NCI-H2029 treated with DMSO at 0.1 percent for 48 hours (cell line): ENCODE measurements around the gene CNOT10.

ENCODE experiments used
- DNase-seq: peaks from one replicate; lab custom pipeline; 2025; lab: John Stamatoyannopoulos, UW

The CNOT10 gene

DNA sequence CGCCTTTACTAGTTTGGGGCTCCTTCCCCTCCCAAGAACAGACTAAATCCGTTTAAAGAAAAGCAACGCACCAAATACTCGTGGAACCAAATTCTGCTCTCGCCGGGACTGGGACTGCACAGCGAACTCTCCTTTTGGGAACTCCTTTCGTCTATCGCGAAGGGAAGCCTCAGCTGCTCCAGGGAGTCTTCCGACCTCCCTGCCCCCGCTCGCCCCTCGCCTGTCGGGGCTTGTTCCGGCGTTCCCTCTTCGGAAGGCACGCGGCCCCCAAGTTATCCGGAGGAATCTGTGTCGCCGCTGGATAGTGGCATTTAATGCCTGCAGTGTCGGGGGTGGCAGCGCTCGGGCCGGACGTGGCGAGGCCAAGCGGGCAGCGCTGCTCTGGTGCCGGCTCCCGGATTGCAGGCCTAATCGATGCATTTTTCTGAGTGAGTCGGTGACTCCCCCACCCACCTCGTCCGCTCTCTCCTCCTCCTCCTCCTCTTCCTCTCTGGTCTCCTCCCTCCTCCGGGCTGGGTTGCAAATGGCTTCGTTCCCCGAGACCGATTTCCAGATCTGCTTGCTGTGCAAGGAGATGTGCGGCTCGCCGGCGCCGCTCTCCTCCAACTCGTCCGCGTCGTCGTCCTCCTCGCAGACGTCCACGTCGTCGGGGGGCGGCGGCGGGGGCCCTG is 132.7 kb downstream of the CNOT10 start, which contains the start of gene TRIM71:
Gene TRIM71 (plus strand): TSS at position 440 of the 671 bp plus-strand sequence. CDS start 84 bp downstream, at position 524.
- no peak for DNase-seq

DNA sequence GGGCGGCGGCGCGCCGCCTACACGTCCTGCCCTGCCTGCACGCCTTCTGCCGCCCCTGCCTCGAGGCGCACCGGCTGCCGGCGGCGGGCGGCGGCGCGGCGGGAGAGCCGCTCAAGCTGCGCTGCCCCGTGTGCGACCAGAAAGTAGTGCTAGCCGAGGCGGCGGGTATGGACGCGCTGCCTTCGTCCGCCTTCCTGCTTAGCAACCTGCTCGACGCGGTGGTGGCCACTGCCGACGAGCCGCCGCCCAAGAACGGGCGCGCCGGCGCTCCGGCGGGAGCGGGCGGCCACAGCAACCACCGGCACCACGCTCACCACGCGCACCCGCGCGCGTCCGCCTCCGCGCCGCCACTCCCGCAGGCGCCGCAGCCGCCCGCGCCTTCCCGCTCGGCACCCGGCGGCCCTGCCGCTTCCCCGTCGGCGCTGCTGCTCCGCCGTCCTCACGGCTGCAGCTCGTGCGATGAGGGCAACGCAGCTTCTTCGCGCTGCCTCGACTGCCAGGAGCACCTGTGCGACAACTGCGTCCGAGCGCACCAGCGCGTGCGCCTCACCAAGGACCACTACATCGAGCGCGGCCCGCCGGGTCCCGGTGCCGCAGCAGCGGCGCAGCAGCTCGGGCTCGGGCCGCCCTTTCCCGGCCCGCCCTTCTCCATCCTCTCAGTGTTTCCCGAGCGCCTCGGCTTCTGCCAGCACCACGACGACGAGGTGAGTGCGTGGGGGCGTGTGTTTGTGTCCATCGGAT is 133.4 kb downstream of the CNOT10 start:
- no peak for DNase-seq

DNA sequence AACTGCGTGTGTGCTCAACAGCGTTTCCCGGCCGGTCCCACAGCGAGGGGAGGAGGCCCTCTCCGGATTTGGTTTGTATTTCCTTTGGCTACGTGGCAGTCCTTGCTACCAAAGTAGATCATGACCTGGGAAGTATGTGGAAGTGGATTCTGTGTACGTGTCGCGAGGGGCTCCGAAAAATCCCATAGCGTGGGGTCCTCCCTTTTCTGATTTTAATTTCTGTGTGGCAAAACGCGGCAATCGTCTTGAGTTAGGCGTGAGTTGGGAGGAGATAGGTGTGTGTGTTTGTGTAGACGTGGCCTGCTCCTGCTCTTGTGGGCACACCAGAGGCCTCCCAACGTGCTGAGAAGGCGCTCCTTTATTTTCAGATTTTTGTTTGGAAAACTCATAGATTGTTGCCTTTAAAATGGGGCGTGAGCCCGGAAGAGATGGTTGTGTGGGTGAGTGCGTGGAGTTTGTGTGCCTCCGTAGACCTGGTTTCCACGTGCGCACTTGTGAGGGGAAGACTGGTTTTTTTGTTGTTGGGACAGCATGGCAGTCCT is 134.1 kb downstream of the CNOT10 start:
- DNase-seq, result no peak

DNA sequence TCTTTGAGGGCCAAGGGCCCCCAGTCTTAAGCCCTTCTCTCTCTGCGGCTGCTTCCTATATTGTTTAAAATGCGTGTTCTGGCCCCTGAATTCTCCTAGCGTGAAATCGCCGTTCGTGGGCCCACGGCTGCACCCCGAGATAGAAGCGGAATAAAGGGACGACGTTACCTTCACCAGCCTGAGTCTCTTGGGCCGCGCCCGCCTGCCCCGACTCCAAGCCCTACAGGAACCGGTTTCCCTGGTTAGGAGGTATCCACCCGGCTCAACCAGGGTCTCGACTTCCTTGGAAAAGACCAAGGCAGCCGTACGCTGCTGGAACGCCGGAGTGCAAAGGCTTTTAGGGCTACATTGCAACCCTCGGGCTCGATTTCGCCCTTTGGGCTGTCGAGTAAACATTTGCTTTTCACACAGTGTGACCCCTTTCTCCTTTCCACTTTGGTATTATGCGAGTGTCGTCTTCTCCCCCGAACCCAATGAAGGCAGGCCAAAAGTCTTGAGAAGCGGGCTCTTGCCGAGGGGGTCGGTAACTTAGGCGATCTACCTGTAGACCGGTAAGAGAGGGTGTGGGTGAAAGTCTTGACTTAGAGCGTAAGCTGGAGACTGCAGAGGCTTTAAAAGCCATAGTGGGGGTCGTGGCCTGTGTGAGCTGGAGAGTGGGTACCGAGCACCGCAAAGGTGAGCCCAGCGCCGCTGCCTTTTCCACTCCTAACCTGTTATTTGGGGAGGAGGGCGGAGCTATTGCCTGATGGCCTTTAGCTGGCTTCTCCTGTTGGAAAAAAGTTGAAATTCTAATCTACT is 134.8 kb downstream of the CNOT10 start:
- DNase-seq, result no peak

DNA sequence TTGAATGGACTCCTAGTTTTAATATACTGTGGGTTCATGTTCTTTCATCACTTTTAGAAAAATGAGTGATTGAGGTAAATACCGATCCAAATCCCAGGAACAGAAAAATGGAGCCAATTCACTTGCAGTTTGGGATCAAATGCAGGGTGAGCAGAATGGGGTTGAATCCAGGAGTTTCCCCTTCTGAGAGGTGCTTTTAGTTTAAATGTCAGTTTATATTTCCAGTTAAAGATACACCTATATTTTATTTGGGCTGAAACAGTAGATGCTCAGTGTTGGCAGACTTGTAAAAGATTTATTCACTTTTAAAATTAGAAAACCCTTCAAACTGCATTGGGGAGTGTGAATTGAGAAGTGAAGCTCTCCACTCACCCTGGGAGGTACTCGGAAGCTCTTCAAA is 135.4 kb downstream of the CNOT10 start:
- DNase-seq, result no peak

DNA sequence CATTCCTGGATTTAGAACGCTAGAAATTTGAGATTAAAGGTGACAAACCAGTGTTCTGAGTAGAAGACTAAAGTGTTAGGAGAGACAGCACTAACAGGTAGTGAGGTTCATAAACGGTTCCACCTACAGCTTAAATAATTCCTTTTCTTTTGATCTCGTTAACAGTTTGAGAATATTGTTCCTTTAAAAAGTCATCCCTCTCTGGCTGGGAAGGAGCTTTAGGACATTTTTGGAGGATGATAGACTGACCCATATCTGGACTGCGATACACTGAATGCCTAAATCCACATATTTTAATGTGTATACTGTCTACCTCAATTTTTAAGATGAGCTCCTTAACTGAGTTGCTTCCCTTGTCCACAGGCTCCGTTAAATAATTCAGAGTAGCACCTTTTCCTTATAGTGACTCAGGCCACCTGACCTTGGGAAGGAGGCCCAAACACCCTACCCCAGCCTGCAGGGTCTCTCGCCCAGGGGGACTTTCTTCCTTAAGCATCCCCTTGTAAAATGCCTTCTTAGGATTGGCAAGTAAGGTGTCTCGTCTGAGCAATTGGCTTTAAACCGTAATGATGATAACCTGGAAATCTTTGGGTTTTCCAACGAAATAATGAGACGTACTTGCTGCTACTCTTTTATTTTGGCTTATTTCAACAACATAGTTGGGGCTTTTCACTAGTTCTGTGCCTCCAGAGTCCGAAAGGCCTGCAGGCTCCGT is 136.1 kb downstream of the CNOT10 start:
- DNase-seq, result no peak

DNA sequence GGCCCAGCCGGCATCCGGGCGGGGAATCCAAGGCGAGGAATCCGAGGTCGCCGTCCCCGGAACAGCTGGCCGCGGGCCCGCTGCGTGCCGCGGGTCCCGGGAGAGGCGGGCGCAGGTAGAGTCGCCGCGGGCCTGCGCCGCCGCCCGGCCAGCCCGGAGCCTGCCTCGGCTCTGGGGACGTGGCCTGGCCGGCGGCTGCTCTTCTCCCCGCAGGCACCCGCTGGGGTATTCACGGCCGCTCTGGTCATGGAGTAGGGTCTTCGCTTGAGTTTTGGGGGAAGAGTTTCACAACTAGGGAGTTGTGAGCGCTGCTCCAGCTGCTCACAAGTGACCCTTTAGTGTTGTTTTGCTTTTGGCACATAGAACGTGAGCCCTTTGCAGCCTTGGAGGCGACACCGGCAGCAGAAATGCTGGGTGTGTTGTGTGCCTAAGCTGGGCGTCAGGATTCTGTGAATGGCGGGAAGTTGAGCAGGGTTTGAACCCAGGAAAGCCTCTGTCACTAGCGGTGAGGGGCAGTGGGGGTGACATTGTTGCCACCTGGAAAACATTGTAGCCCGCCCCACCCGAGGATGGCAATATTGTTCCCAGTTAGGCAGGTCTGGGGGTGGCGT is 136.8 kb downstream of the CNOT10 start:
- no peak for DNase-seq

DNA sequence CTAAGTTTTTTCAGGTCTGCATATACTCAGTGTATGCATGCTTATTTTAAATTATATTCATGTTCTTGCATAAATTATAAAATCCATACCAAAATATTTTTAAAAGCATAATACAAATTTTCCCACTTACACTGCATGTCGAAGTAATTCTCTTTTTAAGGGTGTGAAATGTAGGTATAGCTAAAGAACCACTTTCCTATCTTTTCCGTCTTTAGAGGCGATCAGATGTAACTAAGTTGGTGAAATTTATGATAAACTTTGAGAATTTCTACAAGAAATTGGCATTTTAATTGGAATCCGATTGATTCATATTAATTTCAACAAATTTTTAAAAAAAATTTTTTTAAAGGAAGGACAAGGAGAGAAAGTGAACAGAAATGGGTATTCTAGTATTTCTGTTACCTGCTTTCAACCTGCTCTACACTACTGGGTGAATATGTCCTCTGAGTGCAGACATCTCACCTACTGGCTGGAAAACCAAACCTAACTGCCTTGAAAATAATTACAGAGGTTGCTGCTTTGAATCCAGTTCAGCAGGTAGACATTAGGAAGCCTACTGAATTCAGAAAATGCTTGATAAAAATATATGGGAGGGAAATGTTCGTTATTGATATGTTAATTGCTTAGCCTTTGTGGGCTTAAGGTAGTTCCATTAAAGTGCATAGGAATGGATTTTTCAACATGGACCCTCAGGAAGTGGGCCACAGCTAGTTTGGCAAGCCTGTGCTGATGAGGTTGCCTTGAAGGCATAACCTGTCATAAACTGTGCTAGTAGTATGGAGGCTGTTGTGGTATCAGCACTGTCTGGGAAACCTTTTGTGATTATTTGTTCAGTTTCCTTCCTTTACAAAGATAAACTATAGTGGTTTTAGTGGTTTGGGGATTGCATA is 137.9 kb downstream of the CNOT10 start:
- no peak for DNase-seq
